CD4-positive, alpha-beta T cell treated with Interleukin-6 for 4 hours (primary cell): ENCODE measurements around the gene LHCGR.

Source experiments
- DNase-seq: peaks from one replicate; pipeline ENCODE4 v3.0.0-alpha.2; 2020; ENCODE audit warnings: mixed read lengths

The LHCGR gene

GRCh38 chr2:48755473-48755872, at the start of gene LHCGR:
Gene LHCGR (minus strand): TSS chr2:48755724. CDS start chr2:48755671, 53 bp downstream.
- no peak for DNase-seq

DNA sequence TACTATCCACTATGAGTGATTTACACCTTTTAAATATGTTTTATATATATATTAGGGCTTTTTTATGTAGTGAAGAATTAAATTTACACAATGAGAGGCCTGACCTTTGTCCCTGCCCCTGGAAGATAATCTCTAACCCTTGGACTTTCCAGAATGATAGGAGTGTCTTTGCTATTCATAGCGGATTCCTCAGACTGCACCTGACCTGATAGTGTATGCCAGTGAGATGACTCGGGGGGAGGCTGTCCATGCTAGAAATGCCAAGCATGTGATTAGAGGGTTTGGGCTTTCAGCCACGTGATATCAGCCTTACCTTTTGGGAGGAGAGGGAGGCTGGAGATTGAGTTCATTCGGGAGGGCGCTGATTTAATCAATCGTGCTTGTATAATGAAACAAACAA, 44.1 kb upstream of the LHCGR start:
- DNase-seq, result no peak

DNA sequence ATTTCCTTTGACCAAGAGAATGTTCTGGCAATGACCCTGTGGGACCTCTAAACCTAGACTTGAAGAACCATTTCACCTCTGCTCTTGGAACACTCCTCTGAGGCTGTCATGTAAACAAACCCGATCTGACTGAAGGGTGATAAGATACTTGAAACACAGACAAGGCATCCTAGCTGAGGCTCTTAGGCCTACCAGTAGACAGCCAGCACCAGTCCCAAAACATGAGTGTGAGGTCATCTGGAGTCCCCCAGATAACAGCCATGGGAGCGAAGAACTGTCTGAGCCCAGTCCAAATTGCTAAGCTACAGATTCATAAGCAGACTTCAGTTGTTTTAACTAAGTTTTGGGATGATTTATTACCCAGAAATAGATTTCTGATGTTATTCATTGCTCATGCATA, 39.5 kb upstream of the LHCGR start:
- no peak for DNase-seq

- DNase-seq, result no peak
These were observed 38.1 kb upstream of the LHCGR start for GRCh38 chr2:48793671-48794070.

DNA sequence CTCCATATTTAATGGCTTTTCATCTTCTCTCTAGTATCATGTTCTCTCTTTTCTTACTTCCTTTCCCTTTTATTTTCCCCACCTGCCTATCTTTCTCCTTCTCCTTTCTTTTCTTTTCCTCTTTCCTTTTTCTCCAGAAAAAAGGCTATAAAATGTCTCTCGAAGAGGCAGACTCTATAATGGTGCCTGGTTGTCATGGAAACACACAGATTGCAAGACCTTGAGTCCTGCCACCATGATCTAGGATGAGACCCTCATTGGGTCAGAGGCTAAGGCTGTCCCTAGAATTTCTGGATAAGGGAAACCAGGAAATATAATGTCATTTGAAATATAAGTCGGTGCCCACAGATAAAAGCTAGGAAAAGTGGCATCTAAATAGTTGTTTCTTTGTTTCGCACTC, 36.5 kb upstream of the LHCGR start:
- DNase-seq, result no peak

- DNase-seq, result no peak
These were observed 35.1 kb upstream of the LHCGR start for GRCh38 chr2:48790407-48791170.

GRCh38 chr2:48787580-48787979, 32.1 kb upstream of the LHCGR start:
- DNase-seq, result no peak

DNA sequence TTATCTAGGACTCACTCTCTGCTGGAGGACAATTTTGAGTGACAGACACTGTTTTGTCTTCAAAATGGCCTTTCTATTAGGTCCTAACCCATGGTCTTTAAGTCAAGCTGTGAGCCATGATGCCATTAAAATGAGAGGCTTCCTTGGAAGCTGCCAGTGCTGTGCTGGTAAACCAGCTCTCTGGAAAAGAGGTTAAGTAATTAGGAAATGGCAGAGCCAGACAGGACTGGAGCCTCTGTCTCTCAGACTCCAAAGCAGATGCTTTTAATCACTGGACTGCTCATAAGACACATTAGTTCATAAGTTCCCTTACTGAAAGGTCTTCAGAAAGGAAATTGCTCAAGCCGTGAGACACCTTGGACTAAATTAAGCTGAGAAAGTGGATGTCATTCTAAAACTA, 25.8 kb upstream of the LHCGR start:
- DNase-seq, result no peak

- no peak for DNase-seq
These were observed 23.6 kb upstream of the LHCGR start for GRCh38 chr2:48779019-48779716.

DNA sequence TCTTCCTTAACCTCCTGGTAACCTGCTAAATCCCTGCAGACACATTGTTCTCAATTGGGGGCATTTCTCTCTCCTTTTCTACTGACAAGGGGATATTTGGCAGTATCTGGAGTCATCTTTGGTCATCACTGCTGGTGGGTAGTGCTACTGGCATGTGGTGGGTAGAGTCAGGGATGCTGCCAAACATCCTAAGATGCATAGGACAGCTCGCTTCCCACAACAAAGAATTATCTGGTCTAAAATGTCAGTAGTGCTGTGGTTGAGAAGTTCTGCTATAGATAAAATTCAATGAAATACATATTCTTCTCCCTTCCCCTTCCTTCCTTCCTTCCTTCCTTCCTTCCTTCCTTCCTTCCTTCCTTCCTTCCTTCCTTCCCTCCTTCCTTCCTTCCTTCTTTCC, 18.7 kb upstream of the LHCGR start:
- DNase-seq, result no peak

DNA sequence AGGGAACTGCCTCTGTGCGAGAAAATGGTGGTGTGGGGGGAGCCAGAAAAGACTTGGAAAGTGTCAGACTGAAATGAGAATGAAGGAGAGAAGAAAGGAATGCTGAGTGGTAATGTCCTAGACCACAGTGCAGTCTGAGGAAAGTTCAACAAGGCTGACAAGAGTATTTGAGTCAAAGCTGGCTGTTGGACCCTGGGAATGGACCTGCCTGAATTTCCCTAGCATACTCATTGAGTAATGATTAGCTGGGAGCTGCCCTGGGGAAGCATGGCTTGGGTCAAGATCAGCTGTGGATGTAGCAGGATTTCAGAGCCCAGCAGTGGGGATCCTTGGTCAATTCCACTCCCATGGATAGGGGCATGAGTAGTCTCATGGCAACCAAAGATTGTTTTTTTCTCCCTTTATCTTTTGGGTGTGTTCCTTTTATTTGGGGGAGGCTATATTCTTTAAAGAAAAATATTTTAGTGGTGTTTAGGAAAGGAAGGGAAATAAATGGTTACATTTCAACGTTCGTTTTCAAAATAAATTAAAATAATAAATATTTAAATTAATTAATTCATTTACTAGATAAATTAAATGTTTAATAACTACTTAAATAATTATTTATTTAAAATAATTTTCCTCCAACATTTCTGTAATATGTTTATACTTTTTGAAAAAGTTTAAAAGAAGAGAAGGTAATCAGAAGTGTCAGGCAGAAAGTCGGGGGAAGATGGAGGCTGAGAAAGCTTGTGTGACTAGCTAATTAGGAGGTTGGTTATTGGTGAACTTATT, 15.9 kb upstream of the LHCGR start:
- no peak for DNase-seq

GRCh38 chr2:48770181-48770580, 14.7 kb upstream of the LHCGR start:
- no peak for DNase-seq

GRCh38 chr2:48768669-48769068, 13.1 kb upstream of the LHCGR start:
- no peak for DNase-seq

DNA sequence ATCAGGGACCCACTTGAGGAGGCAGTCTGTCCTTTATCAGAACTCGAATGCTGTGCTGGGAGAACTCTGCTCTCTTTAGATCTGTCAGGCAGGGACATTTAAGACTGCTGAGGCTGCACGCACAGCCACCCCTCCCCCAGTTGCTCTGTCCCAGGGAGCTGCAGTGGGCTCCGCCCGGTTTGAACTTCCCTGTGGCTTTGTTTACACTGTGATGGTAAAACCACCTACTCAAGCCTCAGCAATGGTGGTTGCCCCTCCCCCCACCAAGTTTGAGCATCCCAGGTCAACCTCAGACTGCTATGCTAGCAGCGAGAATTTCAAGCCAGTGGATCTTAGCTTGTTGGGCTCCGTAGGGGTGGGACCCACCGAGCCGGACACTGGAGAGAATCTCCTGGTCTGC, 11.8 kb upstream of the LHCGR start:
- no peak for DNase-seq

- no peak for DNase-seq
These were observed 5.3 kb upstream of the LHCGR start for GRCh38 chr2:48760826-48761225.

GRCh38 chr2:48759682-48760081, 4.2 kb upstream of the LHCGR start:
- DNase-seq, result no peak

DNA sequence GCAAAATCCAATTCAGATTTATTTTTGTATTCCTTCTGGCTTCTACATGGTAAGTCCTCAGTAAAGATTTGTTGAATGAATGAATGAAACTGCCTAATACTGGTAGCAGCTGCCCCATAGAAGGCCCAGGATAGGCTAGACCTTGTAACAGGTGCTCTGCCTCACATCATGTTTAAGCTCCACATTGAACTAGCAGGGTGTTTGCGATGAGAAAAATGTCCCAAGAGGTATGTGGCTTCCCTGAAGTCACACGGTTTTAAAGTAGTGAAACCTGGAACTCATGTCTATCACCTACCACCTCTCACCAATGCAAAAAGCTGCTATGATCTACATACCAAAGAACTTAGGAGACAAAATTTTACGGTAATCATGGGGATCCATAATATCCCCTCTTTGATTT, 765 bp upstream of the LHCGR start:
- DNase-seq, result no peak

GRCh38 chr2:48754874-48755273, 650 bp downstream of the LHCGR start:
- no peak for DNase-seq

- DNase-seq, result no peak
These were observed 2.3 kb downstream of the LHCGR start for GRCh38 chr2:48753228-48753627.

DNA sequence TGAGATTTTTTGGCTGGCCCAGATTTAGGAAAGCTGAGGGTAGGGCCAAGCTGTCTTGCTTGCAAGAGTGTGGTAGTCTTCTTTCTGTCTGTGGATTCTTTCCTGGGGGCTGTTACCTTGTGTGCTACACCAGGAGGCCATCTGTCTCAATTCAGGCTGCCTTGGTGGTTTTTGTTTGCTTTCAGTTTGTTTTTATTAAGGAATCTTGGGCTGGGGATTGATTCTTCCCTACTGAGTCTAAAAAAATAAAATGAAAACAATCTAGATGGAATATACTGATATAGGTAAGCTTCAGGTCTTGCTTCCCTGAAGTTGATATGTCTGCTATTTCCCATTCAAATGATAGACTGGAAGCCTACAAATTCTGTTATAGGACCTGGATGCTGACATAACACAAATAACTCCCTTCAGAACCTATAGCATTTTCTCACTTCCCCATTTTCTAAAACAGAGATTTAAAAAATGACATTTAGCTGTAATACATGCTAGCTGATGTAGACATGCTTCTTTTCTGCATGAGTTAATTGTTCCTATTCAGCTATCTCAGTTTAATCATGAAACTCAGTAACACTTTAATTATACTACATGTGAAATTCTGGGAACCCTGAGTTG, 5.3 kb downstream of the LHCGR start:
- no peak for DNase-seq

DNA sequence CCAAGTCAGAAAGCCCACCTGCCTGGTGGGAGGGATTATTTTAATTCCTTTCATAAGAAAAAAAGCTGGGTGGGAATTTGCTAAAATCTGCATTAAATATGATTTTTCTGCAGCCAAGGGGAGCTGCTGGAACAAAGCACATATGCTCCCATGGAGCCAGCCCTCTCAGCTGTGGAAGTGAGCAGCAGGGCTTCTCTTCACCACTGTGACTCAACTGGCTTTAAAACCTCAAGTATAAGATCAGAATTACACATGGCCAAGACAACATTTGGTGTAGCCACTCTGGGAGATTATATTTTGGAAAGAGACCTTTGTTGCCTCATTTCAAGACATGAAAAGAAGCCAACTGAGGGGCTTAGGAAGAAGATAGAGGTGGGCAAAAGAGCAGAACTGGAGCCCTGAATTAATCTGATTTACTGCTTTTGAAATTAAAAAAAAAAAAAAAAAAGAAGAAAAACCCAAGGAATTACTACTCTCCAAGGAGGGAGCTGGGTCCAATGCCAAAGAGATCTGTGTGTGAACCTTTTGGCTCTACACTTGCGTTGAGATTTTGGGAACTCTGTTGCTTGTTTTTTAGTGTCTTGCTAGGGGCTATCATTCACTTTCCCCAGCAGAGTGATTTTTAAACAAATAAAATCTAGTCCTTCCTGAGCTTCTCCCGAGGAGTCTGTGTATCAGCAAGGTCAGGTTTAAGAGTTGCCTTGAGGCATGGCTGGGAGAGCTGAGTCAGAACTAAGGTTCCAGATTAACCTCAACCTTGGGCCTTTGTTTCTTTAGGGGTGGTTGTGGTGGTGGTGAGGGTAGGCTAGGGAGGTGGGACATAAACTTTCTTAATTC, 6.0 kb downstream of the LHCGR start:
- DNase-seq, result no peak

- DNase-seq, result no peak
These were observed 8.2 kb downstream of the LHCGR start for GRCh38 chr2:48747319-48747718.
